ENCODE measurements around the gene BYSL. TPM values are rescaled to one million over a fixed set of nuclear protein-coding genes. Genes with fewer than 3 reads are reported as not detected.

BYSL gene
- total RNA-seq, 1 experiment from 2014 or later, result 46.5 TPM

- H3K79me2 ChIP-seq (ENCODE audit: low read length), result peaks cover 35% of the 10 kb centered on the region
- peaks cover 26% of the 10 kb centered on the region; the same call in 1 of the 2 replicates for H3K36me3 ChIP-seq (ENCODE audit: low read depth, low read length)
- 0 out of 2 replicates have a peak, but pooled peaks cover 3% of the 10 kb centered on the region for H4K20me1 ChIP-seq (ENCODE audit: low read length)
- intact Hi-C loops (cut with micrococcal nuclease), result loop anchor here (2.0 to 5.0 kb wide), 2 partner anchors 107 to 151 kb away; partner anchors contain the start of gene TOMM6
- H3K27me3 ChIP-seq (ENCODE audit: low read length), result no peaks in the 10 kb centered on the region
- no peak for DNase-seq
- no peak overlapping the region for H3K4me2 ChIP-seq (ENCODE audit: low read length)
- no TSS peak for BruUV-seq (replicated peaks)
- H3K4me1 ChIP-seq (ENCODE audit: insufficient read depth, low read length), result peaks cover 33% of the 10 kb centered on the region
- H3K9ac ChIP-seq (ENCODE audit: low read length), result no peak overlapping the region
- no peak overlapping the region for H3K4me3 ChIP-seq (ENCODE audit: low read length)
- H3K9me2 ChIP-seq (replicated peaks; ENCODE audit: low read length), result no peaks in the 10 kb centered on the region
- no peak overlapping the region for H3K27ac ChIP-seq (ENCODE audit: low read length)
- CTCF ChIA-PET, result interaction anchor here (0.8 kb wide), 1 partner anchor 17 kb away, joined by 7 read pairs; the partner anchor contains the start of gene MED20
- POLR2A ChIA-PET (ENCODE audit: unreplicated experiment), result no interaction called here
- no peaks in the 10 kb centered on the region for H3K9me3 ChIP-seq (ENCODE audit: low read length)
- no peak overlapping the region for H2AFZ ChIP-seq (ENCODE audit: low read length)
- ATAC-seq, result no peak
- H3F3A ChIP-seq (ENCODE audit: low read length, unreplicated experiment), result no peaks in the 10 kb centered on the region
- TF ChIP-seq EZH2phosphoT487 (IDR thresholded peaks at IDR 0.05; ENCODE audit: borderline replicate concordance, low read length), result no peak
- no peak for TF ChIP-seq EZH2 (IDR thresholded peaks at IDR 0.05; ENCODE audit: low read length, unreplicated experiment)
- no peak for TF ChIP-seq CTCF (conservative IDR thresholded peaks at IDR 0.05; ENCODE audit: low read depth, low read length)
Observed at GRCh38 chr6:41937861-41938574, 16.7 kb downstream of the BYSL start.

- H3K9me3 ChIP-seq (ENCODE audit: low read length), result no peaks in the 10 kb centered on the region
- DNase-seq, result no peak
- no TSS peak for BruUV-seq (replicated peaks)
- H3K36me3 ChIP-seq (ENCODE audit: low read depth, low read length), result peaks cover 22% of the 10 kb centered on the region; the same call in 1 of the 2 replicates
- no peak overlapping the region for H2AFZ ChIP-seq (ENCODE audit: low read length)
- POLR2A ChIA-PET (ENCODE audit: unreplicated experiment), result no interaction called here
- TF ChIP-seq EZH2 (IDR thresholded peaks at IDR 0.05; ENCODE audit: low read length, unreplicated experiment) (no peak), CTCF (conservative IDR thresholded peaks at IDR 0.05; ENCODE audit: low read depth, low read length) (no peak), EZH2phosphoT487 (IDR thresholded peaks at IDR 0.05; ENCODE audit: borderline replicate concordance, low read length) (no peak)
- no peak overlapping the region for H3K4me3 ChIP-seq (ENCODE audit: low read length)
- H3F3A ChIP-seq (ENCODE audit: low read length, unreplicated experiment), result no peaks in the 10 kb centered on the region
- no peak overlapping the region for H3K27ac ChIP-seq (ENCODE audit: low read length)
- CTCF ChIA-PET, result interaction anchor here (0.8 kb wide), 1 partner anchor 18 kb away, joined by 7 read pairs; the partner anchor contains the start of gene MED20
- peaks cover 35% of the 10 kb centered on the region for H3K79me2 ChIP-seq (ENCODE audit: low read length)
- intact Hi-C loops (cut with micrococcal nuclease), result loop anchor here (5.0 kb wide), 1 partner anchor 151 kb away; the partner anchor contains the start of gene TOMM6
- no peaks in the 10 kb centered on the region for H3K27me3 ChIP-seq (ENCODE audit: low read length)
- peaks cover 33% of the 10 kb centered on the region for H3K4me1 ChIP-seq (ENCODE audit: insufficient read depth, low read length)
- H4K20me1 ChIP-seq (ENCODE audit: low read length), result 0 out of 2 replicates have a peak, but pooled peaks cover 3% of the 10 kb centered on the region
- no peaks in the 10 kb centered on the region for H3K9me2 ChIP-seq (replicated peaks; ENCODE audit: low read length)
- no peak overlapping the region for H3K9ac ChIP-seq (ENCODE audit: low read length)
- H3K4me2 ChIP-seq (ENCODE audit: low read length), result 0 out of 2 replicates have a peak overlapping the region, but pooled peaks have one; percentile 92
- ATAC-seq, result no peak
Observed at GRCh38 chr6:41938590-41939175, 17.4 kb downstream of the BYSL start.

Measured in PC-3 (cell line).